Inflammatory macrophage treated with lipopolysaccharide for 4 hours (primary cell): Measurements from ENCODE around the gene PHF20.
"Not testable (repeated sequence)": the region's sequence is repeated elsewhere in the genome, so short reads cannot be mapped to it uniquely, and the experiment has no call there.

Experiments
- DNase-seq: peaks from one replicate; pipeline ENCODE4 v3.0.0-alpha.2; 2020

Gene PHF20

DNA sequence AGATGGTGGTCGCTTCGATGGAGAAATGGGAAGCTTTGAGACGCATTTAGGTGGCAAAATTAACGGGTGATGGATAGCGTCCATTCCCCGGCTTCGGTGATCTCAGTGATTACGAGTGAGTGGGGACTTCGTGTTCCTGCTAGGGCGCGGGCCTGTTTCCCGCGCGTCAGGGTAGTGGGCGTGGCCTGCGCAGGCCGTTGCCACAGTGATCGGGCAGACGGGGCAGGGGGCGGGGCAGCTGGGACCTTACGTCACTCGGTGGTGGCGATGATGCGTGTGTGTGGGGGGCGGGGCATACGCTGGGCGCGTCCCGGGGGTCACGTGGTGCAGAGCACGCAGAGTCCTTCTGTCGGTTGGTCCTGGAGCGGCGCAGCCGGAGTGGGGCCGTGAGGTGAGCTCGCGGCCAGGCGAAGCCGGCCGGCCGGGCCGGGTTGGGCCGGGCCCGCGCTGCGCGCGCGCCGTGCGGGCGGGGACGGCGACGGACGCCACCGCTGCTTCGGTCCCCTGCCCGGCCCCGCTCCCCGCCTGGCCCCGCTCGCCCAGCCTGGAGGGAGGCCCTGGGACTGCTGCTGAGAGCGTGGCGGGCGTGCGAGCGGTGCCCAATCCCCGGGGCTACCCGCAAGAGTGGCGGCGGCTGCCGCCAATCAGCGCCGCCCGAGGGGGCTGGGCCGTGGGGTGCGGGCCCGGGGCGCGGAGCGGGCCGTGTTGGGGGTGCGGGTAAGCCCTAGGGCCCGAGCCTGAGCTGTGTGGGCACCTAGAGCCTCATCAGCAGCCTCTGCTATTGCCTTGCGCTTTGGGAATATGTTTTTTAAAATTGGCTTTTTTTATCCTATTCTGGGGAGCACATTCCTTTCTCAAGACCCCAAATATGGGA, at the start of gene PHF20:
TSS of gene PHF20 (plus strand) at position 327 of the 874 bp plus-strand sequence. CDS start 29,508 bp downstream, outside the sequence.
- DNase-seq, result peak; percentile 97

DNA sequence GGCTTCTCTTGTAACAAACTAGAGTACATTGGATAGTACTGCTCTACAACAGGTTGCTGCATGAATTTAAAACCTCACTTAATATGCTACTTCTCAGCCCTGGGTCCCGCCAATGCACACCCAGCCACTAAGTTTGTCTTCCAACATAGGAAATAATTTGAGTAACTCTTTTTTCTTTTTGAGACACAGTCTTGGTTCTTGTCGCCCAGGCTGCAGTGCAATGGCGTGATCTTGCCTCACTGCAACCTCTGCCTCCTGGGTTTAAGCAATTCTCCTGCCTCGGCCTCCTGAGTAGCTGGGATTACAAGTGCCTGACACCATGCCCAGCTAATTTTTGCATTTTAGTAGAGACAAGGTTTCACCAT, 48.6 kb upstream of the PHF20 start:
- not testable (repeated sequence) for DNase-seq

DNA sequence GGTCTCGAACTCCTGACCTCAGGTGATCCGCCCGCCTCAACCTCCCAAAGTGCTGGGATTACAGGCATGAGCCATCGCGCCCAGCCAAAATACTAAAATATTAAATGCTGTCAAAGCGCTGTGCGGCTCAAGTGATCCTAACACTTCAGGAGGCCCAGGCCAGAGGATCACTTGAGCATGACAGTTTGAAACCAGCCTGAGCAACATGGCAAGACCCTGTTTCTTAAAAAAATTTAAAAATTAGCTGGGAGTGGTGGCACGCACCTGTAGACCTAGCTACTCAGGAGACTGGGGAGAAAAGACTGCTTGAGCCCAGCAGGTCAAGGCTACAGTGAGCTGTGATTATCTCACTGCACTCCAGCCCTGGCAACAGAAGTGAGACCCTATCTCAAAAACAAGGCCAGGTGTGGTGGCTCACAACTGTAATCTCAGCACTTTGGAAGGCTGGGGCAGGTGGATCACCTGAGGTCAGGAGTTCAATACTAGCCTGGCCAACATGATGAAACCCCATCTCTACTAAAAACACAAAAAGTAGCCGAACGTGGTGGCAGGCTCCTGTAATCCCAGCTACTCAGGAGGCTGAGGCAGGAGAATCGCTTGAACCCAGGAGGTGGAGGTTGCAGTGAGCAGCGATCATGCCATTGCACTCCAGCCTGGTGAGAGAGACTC, 48.0 kb upstream of the PHF20 start:
- DNase-seq, result not testable (repeated sequence)

DNA sequence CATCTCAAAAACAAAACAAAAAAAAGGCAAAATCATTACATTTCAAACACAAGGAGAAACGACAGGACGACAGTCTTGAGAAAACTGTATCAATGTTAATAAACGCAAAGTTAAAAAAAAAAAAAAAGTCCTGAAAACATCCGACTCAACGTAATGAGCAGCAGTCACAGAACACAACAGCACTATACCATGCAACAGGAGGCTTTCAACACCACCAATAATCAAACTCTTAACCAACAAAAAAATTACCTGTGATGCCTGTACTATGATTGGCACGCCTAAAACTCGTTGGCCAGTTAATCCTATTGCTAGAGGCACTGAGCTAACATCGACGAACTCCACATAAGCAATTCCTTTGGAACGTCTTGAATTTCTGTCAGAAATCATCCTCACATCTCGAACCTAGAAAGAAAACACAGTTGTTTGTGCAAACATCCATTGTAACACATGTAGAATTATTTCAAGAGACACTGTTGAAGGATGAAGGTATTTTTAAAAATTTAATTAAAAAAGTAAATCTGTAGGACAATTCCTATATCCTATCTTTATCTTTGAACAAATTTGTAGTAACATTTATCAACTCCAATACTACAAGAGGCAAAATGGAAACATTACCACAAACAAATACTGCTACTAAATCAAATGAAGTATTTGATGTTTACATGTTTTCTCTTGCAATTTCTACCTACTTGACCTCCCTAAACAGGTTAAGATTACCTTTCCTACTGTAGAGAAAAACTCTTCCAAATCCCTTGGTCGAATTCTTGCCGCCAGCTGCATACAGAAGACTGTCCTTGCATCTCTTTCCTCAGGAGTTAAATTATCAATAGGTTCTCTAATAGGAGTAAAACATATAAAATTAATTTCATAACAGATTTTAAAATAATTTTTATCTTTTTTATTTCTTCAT, 47.2 kb upstream of the PHF20 start:
- no peak for DNase-seq

DNA sequence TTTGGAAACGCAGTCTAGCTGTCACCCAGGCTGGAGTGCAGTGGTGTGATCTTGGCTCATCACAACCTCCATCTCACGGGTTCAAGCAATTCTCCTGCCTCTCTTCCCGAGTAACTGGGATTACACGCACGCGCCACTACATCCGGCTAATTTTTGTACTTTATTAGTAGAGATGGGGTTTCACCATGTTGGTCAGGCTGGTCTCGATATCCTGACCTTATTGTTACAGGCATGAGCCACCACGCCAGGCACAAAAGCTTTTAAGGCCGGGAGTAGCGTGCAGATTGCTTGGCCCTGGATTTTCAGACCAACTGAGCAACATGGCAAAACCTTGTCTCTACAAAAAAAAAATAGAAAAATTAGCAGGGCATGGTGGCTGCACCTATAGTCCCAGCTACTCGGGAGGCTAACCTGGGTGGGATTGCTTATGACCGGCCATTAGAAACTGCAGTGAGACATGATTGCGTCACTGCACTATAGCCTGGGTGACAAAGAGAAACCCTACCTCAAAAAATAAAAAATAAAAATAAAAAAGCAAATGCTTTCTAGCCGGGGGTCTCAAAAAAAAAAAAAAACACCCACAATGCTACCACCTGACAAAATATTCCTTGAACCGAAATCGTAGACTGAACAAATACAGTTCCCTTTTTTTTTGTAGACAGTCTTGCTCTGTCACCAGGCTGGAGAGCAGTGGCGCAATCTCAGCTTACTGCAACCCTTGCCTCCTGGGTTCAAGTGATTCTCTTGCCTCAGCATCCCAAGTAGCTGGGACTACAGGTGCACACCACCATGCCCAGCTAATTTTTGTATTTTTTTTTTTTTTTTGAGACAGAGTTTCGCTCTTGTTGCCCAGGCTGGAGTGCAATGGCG, 44.7 kb upstream of the PHF20 start:
- peak; percentile 64 for DNase-seq

DNA sequence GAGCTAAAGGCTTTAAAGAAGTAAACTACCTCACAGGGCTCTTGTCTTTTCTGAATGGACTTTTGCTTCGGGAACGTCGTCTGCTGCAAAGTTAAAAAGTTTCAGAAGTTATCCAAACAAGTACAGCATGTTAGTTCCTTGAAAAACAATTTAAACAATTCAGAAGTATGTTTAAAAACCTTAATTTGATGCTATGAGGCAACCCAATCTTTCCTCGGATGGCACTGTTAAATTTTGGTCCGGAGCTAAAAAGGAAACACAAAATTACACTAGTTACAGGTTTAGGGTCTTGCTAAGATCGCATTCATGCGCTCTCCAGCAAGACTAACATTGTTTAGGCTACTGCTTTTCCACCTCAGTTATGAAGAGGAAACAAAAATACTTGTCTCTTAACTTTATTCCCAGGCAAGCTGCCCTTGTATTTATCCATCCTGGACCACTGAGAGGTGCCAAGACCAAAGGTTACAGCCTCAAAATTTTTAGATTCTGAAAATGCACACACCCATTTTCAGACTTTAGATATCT, 42.5 kb upstream of the PHF20 start:
- DNase-seq, result no peak

DNA sequence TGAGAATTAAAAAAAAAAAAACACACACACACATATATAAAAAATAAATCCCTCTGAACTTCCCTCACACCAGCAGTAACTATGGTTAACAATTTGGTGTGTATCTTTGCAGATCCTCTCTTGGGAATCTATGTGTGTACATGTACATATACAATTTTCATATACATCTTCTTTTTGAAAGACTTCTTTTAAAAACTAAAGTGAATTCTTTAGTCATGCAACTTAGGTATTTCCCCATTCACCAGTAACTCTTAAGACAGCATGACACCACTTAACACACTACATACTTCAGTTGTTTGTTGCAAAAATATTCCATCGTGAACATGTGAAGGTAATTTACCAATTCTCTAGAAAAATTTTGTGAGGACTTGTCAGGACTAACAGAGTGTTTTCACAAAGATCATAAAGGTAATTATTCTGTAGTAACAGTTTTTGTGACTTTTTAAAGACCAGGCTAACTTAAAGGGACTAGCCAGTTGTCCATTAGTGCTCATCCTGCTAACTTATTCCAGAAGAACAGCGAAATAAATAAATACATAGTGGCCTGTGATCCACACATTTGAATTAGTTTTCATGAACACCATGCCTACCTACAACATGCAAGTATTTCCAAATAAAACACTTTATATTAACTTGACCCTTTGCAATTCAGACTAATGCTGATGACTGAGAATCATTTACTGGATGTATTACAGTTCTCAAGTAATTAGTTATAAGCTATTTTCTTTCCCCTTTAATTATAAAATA, 41.8 kb upstream of the PHF20 start:
- DNase-seq, result no peak

DNA sequence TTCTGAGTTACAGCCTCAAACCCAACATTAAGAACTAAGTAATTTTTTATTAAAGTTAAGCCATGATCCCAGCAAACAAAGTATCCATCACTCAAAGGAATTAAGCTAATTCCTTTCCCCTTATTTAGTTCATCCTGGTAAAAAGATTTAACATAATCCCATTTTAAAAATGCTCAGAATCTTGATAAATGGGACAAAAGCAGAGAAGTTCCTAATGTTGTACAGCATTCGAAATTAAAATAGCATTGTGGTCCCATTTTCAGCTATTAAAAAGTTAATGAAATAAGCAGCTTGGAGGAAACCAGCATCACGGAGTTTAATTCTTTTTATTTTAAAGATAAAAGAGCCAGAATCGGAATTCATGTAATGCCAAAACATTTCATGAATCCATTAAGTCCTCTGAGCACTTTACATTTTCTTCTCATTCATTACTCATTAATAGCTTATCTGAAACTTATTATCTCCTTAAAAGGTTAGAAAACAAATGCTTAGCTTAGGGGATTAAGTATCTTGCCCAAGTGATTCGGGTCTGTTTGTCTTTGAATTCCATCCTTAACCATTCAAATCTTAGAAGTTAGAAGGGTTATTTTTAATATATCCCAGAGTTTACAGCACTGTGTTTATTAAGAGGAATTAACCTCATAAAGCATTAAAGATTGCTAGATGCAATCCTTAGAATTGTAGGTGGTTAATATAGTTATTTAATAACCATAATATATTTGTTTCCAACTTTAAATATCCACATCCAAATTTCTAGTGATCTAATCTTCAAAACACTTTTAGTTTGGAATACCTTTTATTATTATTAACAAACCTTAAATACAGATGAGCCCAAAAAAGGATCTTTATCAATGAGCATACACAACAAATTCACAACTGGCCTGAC, 41.0 kb upstream of the PHF20 start:
- DNase-seq, result no peak

DNA sequence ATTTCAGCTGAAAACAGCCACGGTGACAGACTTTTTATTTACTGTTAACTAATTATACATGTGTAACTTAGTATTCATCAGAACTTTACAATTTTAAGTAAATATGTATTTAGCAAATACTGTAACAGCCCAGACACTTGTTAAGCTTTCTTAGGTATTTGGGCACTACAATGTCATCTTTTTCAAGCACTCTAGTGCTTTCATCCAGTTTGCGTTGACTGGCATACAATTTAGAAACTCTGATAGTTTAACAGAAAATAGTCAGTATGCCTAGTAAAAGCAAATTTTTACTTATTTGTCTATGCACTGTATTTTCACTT, 40.4 kb upstream of the PHF20 start:
- DNase-seq, result no peak

DNA sequence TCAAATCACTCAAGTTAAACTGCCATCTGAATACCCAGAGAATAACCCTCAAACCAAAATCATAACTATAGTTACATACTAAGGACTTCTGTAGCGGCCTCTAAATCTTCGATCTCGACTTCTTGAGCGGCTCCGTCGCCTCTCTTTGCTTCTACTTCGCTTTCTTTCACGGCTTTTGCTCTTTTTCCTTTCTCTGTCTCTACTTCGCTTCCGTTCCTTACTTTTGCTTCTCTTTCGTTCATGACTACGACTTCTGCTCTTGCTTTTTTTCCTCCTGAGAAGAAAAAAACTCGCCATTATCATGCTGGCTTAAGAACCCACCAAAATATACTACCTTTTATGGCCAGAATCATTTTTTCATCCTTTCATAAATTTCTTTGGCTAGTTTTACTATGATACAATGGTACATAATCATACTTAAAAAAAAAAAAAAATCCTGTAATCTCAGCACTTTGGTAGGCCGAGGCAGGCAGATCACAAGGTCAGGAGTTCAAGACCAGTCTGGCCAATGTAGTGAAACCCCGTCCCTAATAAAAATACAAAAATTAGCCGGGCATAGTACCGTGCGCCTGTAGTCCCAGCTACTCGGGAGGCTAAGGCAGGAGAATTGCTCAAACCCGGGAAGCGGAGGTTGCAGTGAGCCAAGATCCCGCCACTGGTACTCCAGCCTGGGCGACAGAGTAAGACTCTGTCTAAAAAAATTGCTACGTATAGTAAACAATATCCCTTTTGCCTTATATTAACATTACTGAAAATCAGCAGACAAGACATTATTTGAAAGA, 39.8 kb upstream of the PHF20 start:
- DNase-seq, result no peak

DNA sequence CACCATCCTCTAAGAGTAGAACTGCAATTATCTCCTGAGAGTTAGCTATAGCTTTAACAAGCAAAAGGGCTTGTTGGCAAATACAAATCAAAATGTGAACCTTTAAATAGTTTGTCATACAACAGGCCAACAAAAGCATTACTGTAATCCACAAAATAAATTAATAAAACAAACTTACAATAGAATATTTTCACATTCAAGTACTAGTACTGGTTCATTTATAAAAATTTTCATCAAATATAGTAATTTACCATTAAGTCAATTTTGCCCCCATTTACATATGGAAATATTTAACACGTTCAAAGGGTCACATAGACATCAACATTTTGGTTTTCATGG, 39.2 kb upstream of the PHF20 start:
- no peak for DNase-seq

DNA sequence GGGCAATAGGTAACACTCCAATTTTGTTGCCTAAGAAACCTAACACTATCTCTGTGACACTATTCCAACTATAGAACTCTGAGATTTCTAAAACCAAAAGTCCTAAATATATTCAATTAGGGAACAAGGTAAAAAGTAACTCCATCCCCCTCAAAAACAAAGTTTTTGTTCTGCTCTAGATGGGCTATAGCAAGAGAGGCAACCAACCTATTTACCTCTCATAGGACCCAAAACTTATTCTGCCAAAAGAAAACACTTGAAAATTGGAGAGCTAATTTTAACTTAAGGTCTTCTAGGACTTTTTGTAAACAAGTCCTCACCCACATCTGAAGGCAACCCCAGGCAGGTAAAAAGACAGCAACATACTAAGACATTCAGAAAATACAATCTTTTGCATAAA, 37.4 kb upstream of the PHF20 start:
- DNase-seq, result no peak

DNA sequence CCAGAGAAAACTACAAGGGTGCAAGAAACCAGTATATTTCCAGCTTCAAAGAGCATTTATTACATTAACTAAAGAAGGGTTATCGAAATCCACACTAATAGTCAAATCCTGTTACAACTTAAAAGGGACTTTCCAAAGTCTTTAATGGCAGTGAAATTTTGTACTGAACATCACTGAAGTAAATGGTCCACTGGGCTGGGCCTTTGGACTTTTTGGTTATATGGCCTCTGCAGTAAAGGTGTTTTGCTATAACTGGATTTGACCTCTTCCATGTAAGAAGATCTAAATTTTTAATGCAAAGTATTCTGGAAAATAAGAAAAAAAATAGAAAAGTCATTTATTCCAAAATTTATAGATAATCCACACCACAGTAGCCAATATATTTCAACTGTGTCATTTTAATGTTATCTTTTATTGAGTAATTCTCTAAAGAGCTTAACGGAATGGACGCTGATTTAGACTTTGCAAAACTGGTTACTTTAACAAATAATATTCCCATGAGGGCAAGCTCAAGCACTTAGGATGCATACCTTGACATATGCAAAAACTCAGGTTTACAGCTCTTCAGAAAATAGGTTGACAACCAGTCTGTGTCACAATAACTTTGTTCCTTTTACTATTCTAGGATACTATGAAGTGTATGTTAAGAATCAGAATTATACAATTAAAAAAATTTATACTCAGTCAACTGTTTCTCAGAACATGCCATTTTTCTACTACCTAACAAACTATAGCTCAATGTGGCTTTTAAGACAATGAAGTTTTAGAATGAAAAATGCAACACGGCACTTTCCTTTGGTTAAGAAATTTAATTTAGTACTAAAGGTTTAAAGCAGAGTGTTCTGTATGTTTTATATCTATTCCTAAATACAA, 36.8 kb upstream of the PHF20 start:
- no peak for DNase-seq

DNA sequence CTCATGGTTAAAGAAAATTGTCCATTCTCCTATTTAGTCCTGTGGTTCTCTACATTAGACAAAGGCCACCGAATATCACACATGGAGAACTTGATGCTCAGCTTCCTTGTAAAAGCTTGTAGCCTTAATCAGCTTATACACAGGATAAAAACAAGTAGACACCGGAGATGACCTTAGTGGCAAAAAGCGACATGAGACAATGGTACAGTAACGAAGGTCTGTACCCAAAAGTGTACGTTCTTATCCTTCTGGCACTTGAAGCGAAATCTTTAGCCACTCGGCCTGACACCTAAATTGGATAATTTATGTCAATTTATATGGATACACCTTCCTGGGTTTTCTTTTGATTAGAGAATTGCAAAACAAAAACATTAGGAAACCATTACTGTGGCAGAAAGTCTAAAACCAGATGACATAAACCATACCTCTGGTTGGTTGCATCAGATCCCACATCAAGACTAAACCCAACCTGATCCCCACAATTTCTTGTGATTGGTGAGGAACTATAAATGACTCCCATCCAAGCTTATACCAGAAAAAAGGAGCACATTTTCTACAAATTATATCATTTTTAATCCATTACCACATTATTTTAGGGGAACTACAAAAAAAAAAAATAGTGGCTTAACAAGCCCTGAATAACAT, 35.9 kb upstream of the PHF20 start:
- DNase-seq, result no peak

DNA sequence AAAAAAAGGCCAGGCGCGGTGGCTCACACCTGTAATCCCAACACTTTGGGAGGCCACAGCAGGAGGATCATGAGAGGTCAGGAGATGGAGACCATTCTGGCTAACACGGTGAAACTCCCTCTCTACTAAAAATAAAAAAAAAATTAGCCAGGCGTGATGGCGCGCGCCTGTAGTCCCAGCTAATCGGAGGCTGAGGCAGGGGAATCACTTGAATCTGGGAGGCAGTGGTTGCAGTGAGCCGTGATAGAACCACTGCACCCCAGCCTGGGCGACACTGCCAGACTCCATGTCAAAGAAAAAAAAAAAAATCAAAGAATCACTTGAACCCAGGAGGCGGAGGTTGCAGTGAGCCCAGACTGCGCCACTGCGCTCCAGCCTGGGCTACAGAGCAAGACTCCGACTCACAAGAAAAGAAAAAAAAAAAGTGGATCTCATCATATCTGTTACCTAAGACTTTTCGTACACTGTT, 33.9 kb upstream of the PHF20 start:
- no peak for DNase-seq

DNA sequence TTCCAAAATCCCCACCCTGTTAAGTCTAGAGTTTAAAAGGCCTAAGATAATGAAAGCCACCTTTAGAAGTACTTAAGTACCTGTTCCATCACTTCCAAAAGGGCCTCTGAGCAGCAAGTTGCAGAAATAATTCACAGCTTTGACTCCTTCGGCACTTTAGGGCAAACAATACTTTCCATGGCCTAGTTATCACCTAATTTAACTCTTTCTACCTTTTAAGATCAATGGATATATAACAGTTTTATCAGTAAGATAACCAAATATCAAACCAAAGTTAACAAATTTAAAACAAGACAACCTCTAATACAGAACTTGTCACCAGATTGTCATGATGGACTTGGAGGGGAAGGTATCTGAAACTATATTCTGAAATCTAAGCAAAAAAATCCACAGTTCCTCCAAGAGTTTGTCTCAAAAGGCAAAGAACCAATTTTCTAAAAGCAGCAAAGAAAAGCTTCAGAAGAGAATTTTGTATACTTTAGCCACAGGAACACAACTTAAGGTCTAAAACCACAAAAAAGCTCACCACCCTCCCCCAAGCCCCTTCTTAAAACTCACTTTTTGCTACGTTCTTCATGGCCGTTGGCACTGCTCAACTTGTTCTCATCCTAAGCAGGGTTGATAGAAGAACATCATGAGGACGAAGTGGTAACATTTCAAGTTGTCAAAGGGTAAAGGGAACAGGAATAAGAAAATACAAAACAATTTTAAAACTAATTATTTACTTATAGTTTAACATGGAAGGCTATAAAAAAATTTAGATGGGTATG, 33.2 kb upstream of the PHF20 start:
- no peak for DNase-seq
